Thyroid gland (tissue), 4 donors: Measurements from ENCODE around the gene SPDYC. TPM values are rescaled to one million over a fixed set of nuclear protein-coding genes. Genes with fewer than 3 reads are reported as not detected.

Source experiments
- DNase-seq, 2 donors: peaks; one replicate each; pipeline ENCODE4 v3.0.0-alpha.2; 2019
- H3K27ac ChIP-seq, 3 donors: fragments of 200-600 bp; sonication (generic); 1 replicate in 2 of 3; 2 replicates in 1 of 3; pipeline ENCODE4 v1.5.1; 2016 to 2019; ENCODE audit warnings: mild to moderate bottlenecking in 1 of 3, moderate library complexity in 1 of 3
- H3K27me3 ChIP-seq: fragments of 200-600 bp; sonication (generic); one replicate; pipeline ENCODE4 v1.5.1; 2019
- H3K36me3 ChIP-seq, 2 donors: fragments of 200-600 bp; sonication (generic); one replicate each; pipeline ENCODE4 v1.5.1; 2016 to 2019
- H3K4me1 ChIP-seq, 2 donors: fragments of 200-600 bp; sonication (generic); one replicate each; pipeline ENCODE4 v1.5.1; 2017 to 2019
- H3K4me3 ChIP-seq, 3 donors: fragments of 200-600 bp; sonication (generic); replicated peaks in 1 of 3; 1 replicate in 2 of 3; 2 replicates in 1 of 3; pipeline ENCODE4 v1.5.1; 2016; ENCODE audit warnings: mild to moderate bottlenecking in 1 of 3
- H3K9me3 ChIP-seq: fragments of 200-600 bp; sonication (generic); one replicate; pipeline ENCODE4 v1.5.1; 2017
- POLR2A ChIP-seq, 2 donors: fragments of 450-650 bp; IDR thresholded peaks; one replicate each; pipeline ENCODE4 v1.6.1; 2017; ENCODE audit warnings: antibody characterized with exemption in 2 of 2, mild to moderate bottlenecking in 2 of 2, moderate library complexity in 1 of 2
- WGBS, 2 donors: methylation state at CpG; one replicate each; pipeline ENCODE4 v1.1.5; 2017; 5-methylcytosine and 5-hydroxymethylcytosine counted together
- intact Hi-C: fragments of 100-400 bp; cut with DNase I; formaldehyde crosslinking; loops from one replicate; pipeline ENCODE4 v1.15.1; 2023
- total RNA-seq, 4 donors: library from RNA; depleted of rRNA; stranded (reverse); fragments of >200 nt; gene quantifications; one replicate each; pipeline ENCODE4 v1.2.3, GENCODE V29; 2016
- TF ChIP-seq, protein P1 (sequence below), 6 experiments: fragments of 200-600 bp in 3 of 6; fragments of 450-650 bp in 3 of 6; sonication (generic) in 3 of 6; IDR thresholded peaks; one replicate each; pipeline ENCODE4 v1.5.1; 2016 to 2019; ENCODE audit warnings: antibody characterized with exemption in 6 of 6, mild to moderate bottlenecking in 2 of 6, inconsistent platforms in 1 of 6, moderate library complexity in 1 of 6

SPDYC gene
- total RNA-seq, 4 donors from 2014 or later = not detected

DNA sequence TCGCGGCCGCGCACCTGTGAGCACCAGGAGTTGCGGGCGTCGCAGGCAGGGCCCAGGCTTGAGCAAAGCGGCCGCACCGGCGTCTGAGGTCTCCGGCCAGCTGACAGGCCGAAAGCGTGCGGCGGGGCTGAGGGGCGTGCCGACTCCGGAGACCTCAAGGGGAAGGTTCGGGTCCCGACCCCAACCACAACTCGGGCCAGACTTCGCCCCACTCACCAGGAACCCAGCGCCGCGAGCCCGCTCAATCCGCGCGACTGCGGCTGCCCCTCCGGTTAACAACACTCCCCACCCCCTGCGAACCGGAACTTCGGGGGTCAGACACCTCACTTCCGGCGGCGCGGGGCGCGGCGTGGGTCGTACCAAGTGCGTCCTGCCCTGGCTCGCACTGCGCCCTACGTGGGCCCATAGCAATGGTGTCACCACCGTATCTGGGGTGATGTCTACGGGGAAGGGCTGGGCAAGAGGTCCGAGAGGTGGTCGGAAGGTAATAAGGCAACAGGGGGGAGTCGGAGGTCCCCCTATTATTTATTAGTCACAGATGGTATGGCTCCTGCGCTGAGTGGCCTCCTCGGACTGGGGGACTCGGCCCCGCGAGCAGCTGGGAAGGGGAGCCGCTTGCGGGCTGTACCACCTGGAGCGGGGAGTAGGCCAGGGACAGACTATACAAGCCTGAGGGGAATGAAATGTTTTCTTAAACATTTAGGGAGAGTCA, 35.6 kb upstream of the SPDYC start, which contains the start of gene SYVN1:
Gene SYVN1 (minus strand): TSS at position 280 of the 712 bp plus-strand sequence. CDS start 918 bp downstream, outside the sequence.
- peak within 1 kb of the TSS; percentile 94 to 98 (median 96) for H3K27ac ChIP-seq
- WGBS, 2 donors = 0% methylated on average over 9 to 23 of the region's 60 CpGs
- intact Hi-C loops = loop anchor here (5.0 kb wide), 1 partner anchor 48 kb away; the partner anchor contains the start of gene CAPN1

DNA sequence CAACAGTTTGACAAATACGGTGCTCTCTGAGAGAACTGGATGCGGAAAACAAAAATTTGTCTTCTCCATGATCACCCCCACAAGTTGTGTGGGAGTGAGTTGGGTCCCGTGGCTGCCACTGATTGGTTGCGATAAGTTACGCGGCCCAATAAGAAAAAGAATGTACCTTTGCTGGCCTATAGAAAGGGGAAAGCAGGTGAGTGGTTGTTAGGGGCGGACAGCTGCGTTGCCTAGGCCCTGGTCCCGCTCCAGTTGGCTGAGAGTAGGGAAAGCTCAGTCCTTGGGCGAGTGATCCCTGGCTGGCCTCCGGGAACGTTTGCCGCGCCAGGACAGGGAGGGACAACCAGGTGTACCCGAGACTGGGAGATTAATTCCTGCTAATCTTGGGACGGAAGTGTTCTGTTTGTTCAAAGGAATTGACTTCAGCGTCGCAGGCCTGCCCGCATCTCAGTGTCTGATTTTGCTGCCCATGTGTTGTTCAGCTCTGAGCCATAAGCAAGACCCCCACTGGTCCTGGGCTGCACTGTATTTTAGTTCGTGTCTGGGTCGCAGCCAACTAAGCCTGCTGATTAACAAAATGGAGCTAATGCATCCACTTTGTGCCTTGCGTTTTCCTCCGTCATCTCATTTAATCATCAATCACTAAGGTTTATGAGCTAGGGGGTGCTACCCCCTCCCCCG, 34.9 kb upstream of the SPDYC start:
- peak overlapping the region; percentile 94 to 98 (median 96) for H3K27ac ChIP-seq
- H3K4me1 ChIP-seq = peaks cover 24 to 29% of the 10 kb centered on the region in 2 donors
- peak; percentile 99 for DNase-seq
- H3K4me3 ChIP-seq = peak overlapping the region in 2 of 3 donors; percentile 50 to 90
- H3K27me3 ChIP-seq = no peaks in the 10 kb centered on the region
- peaks cover 24 to 29% of the 10 kb centered on the region in 2 donors for H3K36me3 ChIP-seq
- TF ChIP-seq POLR2A (IDR thresholded peaks at IDR 0.05) = peak in 1 of 2 donors; percentile 79
- TF ChIP-seq, protein P1, sequence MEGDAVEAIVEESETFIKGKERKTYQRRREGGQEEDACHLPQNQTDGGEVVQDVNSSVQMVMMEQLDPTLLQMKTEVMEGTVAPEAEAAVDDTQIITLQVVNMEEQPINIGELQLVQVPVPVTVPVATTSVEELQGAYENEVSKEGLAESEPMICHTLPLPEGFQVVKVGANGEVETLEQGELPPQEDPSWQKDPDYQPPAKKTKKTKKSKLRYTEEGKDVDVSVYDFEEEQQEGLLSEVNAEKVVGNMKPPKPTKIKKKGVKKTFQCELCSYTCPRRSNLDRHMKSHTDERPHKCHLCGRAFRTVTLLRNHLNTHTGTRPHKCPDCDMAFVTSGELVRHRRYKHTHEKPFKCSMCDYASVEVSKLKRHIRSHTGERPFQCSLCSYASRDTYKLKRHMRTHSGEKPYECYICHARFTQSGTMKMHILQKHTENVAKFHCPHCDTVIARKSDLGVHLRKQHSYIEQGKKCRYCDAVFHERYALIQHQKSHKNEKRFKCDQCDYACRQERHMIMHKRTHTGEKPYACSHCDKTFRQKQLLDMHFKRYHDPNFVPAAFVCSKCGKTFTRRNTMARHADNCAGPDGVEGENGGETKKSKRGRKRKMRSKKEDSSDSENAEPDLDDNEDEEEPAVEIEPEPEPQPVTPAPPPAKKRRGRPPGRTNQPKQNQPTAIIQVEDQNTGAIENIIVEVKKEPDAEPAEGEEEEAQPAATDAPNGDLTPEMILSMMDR (IDR thresholded peaks at IDR 0.05) = no peak
- 2 to 3% methylated on average over 20 to 24 of the region's 24 CpGs for WGBS, 2 donors
- intact Hi-C loops = loop anchor here (5.0 kb wide), 1 partner anchor 47 kb away; the partner anchor contains the start of gene CAPN1
- H3K9me3 ChIP-seq = no peaks in the 10 kb centered on the region

More for the DNA sequence above, 35.6 kb upstream of the SPDYC start, which contains the start of gene SYVN1:
- peak; percentile 85 to 92 for TF ChIP-seq POLR2A (IDR thresholded peaks at IDR 0.05)
- TF ChIP-seq, protein P1 (IDR thresholded peaks at IDR 0.05) = peak in 2 of 6 experiments; percentile 16 to 25
- peak; percentile 90 to 92 for DNase-seq
- Histone ChIP-seq H3K4me1 (peaks cover 24 to 29% of the 10 kb centered on the region in 2 donors), H3K9me3 (no peaks in the 10 kb centered on the region), H3K27me3 (no peaks in the 10 kb centered on the region), H3K36me3 (peaks cover 31 to 36% of the 10 kb centered on the region in 2 donors), H3K4me3 (peak within 1 kb of the TSS; percentile 50 to 90 (median 66))

DNA sequence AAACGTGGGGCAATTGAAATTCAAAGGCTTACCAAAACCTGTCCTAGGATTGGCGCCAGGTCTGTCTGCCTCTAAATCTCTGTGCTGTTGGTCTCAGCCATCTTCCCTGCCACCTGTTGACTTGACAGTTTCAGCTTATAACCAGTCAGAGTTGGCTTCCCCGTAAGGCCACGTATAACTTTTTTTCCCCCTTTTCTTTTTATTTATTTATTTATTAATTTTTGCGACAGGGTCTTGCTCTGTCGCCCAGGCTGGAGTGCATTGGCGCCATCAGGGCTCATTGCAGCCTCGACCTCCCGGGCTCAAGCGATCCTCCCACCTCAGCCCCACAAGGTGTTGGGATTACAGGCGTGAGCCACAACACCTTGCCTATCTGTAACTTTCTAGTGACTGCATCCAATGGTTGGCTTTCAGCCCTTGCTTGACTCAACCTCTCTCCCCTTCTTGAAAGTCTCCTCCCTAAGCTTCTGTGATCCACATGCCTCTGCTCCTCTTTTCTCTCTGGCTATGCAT, 34.3 kb upstream of the SPDYC start:
- Histone ChIP-seq H3K4me1 (peaks cover 24 to 29% of the 10 kb centered on the region in 2 donors), H3K36me3 (peaks cover 18 to 23% of the 10 kb centered on the region in 2 donors), H3K9me3 (no peaks in the 10 kb centered on the region), H3K27ac (peak overlapping the region; percentile 72 to 96 (median 94)), H3K27me3 (no peaks in the 10 kb centered on the region), H3K4me3 (peak overlapping the region in 1 of 3 donors; percentile 90)
- intact Hi-C loops = no loop called here
- WGBS, 2 donors = 51 to 52% methylated on average over 11 of the region's 11 CpGs
- TF ChIP-seq POLR2A (IDR thresholded peaks at IDR 0.05) = no peak
- TF ChIP-seq, protein P1 (IDR thresholded peaks at IDR 0.05) = no peak
- DNase-seq = no peak

DNA sequence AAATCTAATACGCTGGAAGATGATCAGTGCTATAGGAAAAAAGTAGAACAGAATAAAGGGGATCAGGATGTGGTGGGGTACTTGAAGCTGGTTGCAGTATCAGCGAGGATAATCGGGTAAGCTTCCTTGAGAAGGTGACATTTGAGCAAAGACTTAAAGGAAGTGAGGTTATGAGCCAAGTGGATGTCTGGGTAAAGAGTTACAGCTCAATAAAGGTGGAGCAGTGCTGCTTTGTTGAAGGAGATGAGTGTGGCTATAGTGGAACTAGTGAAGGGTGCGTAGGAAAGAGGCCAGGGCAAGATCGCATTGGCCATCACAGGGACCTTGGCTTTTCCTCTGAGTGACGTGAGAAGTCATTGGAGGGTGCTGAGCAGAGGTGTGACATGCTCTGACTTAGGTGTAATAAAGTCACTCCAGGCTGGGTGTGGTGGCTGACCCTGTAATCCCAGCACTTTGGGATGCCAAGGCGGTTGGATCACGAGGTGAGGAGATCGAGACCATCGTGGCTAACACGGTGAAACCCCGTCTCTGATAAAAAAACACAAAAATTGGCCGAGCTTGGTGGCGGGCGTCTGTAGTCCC, 33.4 kb upstream of the SPDYC start:
- Histone ChIP-seq H3K4me1 (peaks cover 24 to 29% of the 10 kb centered on the region in 2 donors), H3K27me3 (no peaks in the 10 kb centered on the region), H3K36me3 (peaks cover 9 to 14% of the 10 kb centered on the region in 2 donors), H3K27ac (peak overlapping the region; percentile 43 to 96 (median 94)), H3K9me3 (no peaks in the 10 kb centered on the region), H3K4me3 (no peak overlapping the region)
- WGBS, 2 donors = 71 to 78% methylated on average over 15 of the region's 15 CpGs
- TF ChIP-seq POLR2A (IDR thresholded peaks at IDR 0.05) = no peak
- TF ChIP-seq, protein P1 (IDR thresholded peaks at IDR 0.05) = no peak
- DNase-seq = peak; percentile 36 to 42
- intact Hi-C loops = no loop called here
